KOPT-K1 (cell line): Measurements from ENCODE around the gene DLX2.

ENCODE experiments used
- H3K27ac ChIP-seq: fragments of 200-600 bp; sonication (generic); 2 replicates; pipeline ENCODE4 v1.5.1; 2016; ENCODE audit warnings: antibody characterized with exemption, mild to moderate bottlenecking, low read depth, low read length; ENCODE audit not compliant: poor library complexity, severe bottlenecking
- H3K36me3 ChIP-seq: fragments of 200-600 bp; sonication (generic); 2 replicates; pipeline ENCODE4 v1.5.1; 2017; ENCODE audit warnings: antibody characterized with exemption, mild to moderate bottlenecking, low read length, moderate library complexity; ENCODE audit not compliant: insufficient read depth
- H3K9me3 ChIP-seq: fragments of 200-600 bp; sonication (generic); 2 replicates; pipeline ENCODE4 v1.5.1; 2017; ENCODE audit warnings: antibody characterized with exemption, low read length, mild to moderate bottlenecking; ENCODE audit not compliant: insufficient read depth, poor library complexity, severe bottlenecking

The DLX2 gene

DNA sequence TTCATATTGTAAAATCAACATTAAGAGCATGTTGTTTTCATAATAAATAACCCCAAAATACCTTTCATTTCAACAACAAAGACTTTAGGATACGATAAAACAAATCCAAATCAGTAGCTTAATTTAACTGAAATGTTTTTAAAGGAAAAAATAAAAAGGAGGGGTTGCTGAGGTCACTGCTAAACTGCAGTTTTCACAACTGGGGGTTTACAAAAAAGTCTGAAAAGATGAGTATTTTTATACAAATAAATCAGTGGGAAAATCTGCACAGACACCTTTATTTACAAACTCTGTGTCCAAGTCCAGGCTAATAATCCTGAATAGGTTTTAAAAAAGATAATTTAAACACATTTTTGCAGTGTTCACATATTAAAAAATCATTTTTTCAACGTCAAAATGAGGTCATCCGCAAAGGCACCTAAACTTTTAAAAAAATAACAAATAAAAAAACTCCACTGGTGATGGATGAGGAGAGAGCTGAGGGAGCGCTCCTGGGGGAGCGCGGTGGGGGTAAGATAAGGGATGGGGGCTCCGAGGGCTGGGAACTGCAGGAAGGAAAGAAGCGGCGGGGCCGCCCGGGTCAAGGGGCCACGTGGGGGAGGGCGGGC, 3.1 kb downstream of the DLX2 start:
- Histone ChIP-seq H3K27ac (no peak overlapping the region), H3K36me3 (no peaks in the 10 kb centered on the region), H3K9me3 (no peaks in the 10 kb centered on the region)

DNA sequence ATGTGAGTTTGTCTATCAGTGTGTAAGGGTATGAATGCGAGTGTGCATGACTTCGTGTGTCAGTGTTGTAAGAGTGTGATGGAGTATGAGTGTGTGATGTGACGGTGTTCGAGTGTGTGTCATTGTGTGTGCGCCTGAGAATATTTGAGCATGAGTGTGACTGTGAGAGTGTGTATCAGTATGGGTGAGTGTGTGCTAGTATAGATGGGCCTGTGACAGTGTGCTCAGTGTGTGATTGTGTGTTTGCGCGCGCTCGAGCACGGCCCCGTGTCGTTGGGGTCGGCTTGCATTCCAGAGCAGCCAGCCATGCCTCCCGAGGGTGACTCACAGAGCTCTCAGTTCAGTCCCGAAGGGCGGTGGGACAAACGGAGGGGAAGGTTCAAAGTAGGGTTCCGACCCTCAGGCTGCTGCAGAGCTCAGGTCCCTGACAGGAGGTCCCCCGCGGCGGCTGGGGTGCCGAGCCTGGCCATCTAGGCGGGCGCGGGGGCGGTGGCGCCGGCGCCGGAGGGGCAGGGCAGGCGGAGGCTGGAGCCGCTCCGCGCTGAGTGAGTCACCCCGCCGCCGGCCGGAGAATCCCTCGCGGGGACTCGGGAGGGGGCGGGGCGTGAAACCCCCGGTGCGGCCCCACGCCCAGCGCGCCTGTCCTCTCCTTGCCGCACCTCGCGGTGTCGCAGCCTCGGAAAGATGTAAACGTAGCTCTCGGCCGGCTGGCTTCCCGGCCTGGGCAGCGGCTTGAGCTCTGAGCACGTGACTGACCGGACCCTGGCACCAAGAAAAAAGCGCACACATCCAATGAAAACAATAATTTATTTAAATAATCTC, 3.8 kb downstream of the DLX2 start:
- no peaks in the 10 kb centered on the region for H3K9me3 ChIP-seq
- no peaks in the 10 kb centered on the region for H3K36me3 ChIP-seq
- H3K27ac ChIP-seq, result no peak overlapping the region

DNA sequence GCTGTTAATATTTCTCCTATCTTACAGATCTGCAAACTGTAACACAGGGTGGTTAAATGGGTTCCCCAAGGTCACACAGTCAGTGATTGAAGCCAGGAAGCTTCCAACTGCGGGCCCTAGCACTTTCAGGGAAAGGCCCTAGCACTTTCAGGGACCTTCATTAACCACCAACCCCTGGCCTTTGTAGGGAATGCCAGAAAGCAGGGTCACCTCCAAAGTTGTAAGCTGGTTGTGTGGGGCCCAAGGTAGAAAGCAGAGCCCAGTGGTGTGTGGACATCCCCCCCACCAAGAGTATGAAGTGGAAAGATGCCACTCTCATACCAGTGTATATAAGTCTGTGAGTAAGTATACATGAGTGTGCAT, 4.4 kb downstream of the DLX2 start:
- H3K27ac ChIP-seq, result no peak overlapping the region
- H3K36me3 ChIP-seq, result no peaks in the 10 kb centered on the region
- no peaks in the 10 kb centered on the region for H3K9me3 ChIP-seq

DNA sequence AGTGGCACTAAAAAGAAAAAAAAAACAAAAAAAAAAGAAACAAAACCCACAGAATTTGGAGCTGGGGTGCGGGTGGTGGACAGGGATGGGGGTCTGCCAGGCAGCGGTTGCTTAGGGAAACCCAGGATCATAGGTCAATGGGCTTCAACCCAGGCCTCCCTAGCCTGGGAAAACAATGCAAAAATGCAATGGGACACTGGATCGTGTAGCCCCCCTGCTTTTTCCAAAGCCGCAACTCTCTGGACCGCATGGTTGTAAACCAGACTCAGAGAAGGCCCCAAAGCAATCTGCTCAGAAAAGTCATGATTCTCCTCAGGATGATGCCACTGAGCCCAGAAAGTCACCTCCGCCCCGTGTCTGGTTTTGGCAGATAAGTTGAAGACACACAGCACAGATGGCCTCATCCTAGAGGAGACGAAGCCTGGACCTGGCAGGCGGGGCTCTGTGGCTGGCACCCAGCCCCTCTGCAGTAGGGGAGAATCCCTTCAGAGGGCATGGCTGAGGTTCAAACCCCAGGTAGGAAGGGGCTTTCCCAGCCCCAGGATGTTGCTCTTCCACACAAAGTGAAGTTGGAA, 5.1 kb downstream of the DLX2 start:
- no peaks in the 10 kb centered on the region for H3K36me3 ChIP-seq
- no peak overlapping the region for H3K27ac ChIP-seq
- no peaks in the 10 kb centered on the region for H3K9me3 ChIP-seq

DNA sequence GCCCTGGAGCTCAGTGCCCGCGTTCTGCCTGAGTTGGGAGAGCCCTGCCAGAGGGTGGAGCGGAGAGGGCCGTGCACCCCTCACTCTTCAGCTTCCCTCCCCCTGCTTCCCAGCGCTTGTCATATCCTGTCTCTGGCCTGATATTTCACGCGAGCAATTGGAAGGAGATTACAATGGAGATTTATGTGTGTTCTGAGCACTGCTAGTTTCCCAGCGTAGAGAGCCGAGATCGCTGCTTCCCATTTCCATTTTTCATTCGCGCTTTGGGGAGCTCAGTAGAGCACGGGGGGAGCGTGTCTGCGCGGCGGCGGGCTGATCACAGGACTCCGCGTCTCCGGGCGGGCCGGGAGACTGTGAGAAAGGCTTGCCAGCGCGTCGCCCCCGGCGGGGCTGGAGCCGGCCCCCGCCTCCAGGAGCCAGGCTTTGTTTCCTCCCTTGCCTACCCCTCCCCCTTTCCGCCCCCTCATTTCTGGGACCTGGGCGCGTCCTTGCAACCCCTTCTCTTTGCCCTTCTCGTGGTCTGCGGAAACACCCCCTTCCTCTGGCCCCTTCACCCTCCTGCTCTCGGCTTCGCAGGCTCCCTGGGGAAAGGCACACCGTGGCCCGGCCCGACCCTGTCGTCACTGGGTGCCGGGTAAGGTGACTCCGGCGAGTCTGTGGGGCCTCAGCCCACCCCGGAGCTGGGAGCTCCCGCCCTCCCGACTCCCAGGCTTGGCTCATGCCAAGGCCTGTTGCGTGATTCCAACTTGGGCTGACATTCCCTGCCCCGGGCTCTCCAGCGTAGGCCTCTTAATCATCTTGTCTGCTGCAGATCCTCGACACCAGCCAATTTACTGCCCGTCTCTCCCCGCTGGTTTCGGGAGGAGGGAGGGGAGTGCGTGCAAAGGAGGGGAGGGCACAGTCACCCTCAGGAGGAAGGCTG, 5.8 kb downstream of the DLX2 start:
- H3K27ac ChIP-seq, result no peak overlapping the region

DNA sequence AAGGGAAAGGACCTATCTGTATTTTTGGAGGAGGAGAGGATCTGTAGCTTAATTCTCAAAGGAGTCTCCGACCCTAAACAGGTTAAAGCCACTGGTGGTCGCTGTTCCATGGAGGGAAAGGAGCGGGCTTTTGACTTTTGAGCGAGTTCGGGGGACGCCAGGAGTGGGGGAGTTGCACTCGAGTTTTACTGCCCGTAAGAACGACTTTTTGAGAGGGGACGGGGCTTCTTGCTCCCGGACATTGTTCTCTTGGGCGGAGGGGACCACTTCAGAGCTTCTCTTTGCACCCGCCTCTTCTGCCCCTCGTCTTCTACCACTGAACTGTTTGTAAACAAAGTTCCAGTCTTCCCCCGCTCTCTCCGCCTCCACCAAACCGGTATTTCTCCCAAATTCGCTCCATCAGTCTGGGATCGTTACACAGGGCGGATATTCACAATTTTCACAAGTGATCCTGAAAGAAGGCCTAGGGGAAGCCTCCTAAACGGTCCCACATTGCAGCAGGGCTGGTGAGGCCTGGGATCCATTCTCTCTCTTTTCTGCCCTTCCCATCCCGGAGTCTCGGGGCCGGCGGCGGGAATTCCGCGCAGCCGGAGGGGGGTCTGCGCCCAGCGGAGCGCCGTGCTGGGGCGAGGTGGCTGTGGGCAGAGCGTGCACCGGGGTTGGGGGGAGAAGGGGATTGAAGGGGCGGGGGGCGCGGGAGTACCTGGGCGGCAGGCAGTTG, 6.6 kb downstream of the DLX2 start:
- Histone ChIP-seq H3K36me3 (no peaks in the 10 kb centered on the region), H3K9me3 (no peaks in the 10 kb centered on the region), H3K27ac (no peak overlapping the region)

More for the DNA sequence above, 5.8 kb downstream of the DLX2 start:
- no peaks in the 10 kb centered on the region for H3K9me3 ChIP-seq
- H3K36me3 ChIP-seq, result no peaks in the 10 kb centered on the region

DNA sequence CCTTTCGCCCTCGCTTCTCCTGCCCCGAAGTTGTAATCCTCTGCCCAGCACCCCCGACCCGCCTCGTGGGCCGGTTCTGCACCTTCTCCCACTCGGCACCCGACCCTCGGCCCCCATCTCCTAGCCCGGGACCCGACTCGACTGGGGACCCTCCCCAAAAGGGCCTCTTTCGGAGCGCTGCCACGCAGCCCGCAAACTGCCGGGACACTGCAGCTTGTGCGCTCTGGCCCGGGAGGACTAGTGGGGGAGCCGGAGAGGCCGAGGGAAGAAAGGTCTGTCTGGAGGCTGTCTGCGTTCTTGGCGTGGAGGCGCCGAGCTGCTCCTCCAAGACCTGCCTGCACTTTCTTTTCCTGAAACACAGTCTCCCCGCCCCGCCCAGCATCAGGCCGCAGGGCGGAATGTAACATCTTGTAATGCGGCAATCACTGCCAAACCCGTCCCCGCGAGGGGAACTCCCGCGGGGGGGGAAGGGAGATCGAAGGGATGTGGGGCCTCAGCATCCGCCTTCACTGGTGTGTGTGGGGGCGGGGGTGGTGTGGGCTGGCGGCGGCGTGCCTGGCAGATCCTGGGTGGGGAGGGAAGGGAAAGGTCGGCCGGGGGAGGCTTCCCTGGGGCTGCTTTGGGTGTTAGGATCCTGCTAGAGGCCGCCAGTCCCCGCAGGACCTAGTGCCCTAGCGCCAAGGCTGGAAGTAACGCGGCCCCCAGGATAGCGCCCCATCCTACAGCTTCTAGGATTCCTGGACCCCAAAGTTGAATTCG, 7.4 kb downstream of the DLX2 start:
- H3K9me3 ChIP-seq, result no peaks in the 10 kb centered on the region
- H3K27ac ChIP-seq, result no peak overlapping the region
- H3K36me3 ChIP-seq, result no peaks in the 10 kb centered on the region

DNA sequence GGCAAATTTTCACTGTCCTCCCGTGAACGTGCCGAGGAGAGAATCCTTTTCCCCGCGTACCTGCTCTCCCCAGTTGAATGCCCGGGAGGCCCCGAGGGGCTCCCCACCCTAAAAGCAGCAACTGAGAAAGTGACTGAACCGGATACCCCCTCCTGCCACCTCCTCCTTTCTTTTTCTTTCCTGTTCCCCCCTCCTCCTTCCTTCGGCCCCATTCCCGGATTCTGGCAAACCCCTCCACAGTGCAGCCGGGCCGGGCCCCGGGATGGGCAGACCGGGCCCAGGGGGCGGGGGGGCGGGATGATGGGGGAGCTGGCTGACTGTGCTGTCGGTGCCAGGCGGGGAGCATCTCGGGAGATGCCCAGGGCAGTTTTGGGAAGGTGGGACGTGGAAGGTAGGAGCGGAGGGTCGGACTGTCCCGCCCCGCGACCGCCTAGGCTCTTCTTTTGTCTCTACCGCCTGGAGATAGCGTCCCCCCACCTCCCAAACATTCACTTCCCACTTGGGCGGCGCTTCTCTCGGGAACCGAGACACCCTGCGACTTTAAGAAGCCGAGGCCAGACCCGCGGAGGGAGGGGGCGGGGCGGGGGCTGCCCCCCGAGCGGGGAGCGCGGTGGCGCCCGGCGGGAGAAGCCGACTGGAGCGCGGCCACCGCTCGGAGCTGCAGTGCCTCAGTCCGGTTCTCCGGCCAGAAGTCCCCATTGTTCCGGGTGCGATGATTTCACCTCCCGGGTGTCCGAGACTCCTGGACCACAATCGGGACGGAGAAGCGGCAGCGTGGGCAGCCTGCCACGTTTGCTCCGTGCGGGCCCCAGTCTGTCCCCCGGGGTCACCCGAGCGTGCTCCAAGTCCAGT, 8.2 kb downstream of the DLX2 start:
- H3K27ac ChIP-seq, result no peak overlapping the region
- no peaks in the 10 kb centered on the region for H3K9me3 ChIP-seq
- H3K36me3 ChIP-seq, result no peaks in the 10 kb centered on the region

DNA sequence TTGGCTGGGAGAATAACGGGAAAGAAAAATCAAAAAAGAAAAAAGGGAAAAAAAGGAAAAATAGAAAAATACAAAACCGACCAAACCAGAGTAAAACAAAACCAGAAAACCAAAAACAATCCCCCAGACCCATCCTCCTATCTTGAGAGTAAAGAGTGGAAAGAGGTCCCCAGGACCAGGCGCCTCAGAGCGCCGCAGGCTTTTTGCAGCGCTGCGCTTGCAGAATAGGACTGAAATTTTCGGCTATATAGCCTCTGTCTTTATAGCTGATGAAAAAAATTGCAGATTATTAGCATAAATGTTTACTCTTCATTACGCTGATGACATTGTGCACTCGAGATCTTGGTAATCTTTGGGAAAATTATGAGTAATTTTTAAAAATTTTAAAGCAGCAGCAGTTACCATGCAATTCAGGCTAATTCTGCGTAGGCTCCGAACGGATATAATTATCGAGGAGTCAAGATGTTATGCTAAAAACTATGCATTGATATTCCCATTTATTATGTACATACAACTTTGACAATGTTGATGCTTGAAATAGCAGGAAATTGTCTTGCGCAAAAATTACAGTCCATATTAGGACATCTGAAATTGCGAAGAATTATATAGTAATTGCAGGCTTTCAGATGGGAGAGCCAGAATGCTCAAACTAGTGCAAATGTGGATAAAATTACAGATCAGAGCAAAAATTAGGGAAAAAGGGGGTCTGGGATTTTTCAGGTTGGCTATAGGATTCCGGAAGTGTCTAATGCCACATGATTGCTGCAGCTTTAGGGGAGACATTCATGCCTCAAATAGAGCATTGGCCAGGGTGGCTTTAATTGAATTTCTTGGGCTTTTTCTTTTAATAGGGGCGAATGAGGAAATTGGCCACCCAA, 9.0 kb downstream of the DLX2 start:
- no peak overlapping the region for H3K27ac ChIP-seq
- H3K9me3 ChIP-seq, result no peaks in the 10 kb centered on the region
- no peaks in the 10 kb centered on the region for H3K36me3 ChIP-seq

DNA sequence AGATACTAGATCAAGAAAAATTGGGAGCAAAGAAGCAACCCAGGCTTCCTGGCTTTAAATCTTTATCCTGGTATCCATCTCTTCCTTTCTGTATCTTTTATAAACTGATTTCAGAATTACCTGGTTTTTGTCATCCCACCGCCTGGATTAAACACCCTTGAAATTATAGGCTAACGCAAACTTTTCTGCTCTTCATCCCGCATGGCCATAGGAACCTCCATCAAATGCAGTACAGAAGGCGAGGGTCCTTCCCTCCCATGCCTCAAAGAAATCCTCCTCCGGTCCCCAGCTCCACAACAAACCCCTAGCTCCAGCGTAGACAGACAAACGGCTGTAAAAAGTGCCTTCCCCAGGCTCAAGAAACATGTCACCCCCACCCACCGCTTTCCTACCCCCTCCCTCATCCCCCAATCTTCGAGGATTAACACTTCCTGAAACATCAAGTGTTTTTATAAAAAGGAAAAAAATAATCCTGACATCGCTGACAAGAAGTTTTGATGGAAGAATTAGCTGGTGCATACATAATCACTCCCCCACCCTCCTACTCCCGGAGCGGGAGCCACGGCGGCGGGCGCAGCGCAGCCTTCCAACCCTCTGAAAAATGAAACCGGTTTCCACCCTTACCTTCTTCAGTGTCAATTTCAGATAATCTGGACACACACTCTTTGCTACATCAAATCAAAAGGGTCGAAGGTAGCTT, 9.8 kb downstream of the DLX2 start:
- H3K27ac ChIP-seq, result no peak overlapping the region

DNA sequence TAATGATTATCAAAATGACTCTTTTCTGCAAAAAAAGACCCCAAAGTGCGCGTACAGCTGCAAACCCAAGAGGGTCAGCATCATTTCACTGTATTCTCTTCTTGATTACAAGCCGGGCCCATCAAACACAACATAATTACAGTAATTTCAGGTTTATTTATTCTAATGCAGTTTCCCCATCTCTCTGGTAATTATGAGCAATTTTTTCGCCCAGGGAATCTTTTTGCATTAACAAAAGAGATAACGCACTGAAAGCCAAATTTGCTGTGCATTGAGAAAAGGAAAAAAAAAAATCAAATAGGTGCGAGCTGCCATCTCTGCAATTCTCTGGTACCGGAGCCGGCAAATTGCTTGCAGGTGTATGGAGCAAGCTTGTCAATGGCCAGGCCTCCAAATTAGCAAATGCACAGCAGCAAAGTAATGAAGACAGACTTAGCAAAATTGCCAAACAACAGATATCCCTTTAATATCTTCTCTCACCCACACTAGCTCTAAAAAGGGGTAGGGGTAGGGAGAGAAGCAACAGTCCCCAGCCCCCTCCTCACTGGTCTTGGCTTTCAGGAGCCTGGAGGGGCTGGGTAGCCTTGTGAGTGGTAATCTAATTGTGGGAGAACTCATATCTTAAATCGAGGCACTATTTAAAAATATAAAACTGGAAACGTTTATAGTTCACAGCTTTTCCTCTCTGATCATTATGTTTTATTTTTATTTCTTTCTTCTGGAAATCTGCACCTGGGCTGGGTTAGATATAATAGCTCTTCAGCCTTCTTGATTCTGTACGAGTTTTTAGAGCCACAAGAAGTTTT, 10.7 kb downstream of the DLX2 start:
- no peak overlapping the region for H3K27ac ChIP-seq
- no peaks in the 10 kb centered on the region for H3K9me3 ChIP-seq
- H3K36me3 ChIP-seq, result no peaks in the 10 kb centered on the region

More for the DNA sequence above, 9.8 kb downstream of the DLX2 start:
- no peaks in the 10 kb centered on the region for H3K36me3 ChIP-seq
- H3K9me3 ChIP-seq, result no peaks in the 10 kb centered on the region
